HL-60 (cell line): ENCODE data around the gene RER1.

ENCODE experiments used
- DNase-seq, 2 experiments: peaks; one replicate each; pipeline ENCODE4 v3.0.0-alpha.2; 2010 to 2020; ENCODE audit warnings: low read depth in 1 of 2, low spot score in 1 of 2
- H3K27ac ChIP-seq: fragments of 250-450 bp; sonication (Bioruptor Pico); replicated peaks from 2 replicates; pipeline ENCODE4 v1.5.1; 2020; ENCODE audit warnings: mild to moderate bottlenecking, moderate library complexity
- H3K27me3 ChIP-seq: fragments of 250-450 bp; sonication (Bioruptor Pico); 2 replicates; pipeline ENCODE4 v1.5.1; 2021; ENCODE audit warnings: mild to moderate bottlenecking, moderate library complexity; ENCODE audit not compliant: insufficient read depth, poor library complexity, severe bottlenecking
- H3K4me3 ChIP-seq: replicated peaks from 2 replicates; pipeline ENCODE4 v1.5.1; 2011; ENCODE audit warnings: mild to moderate bottlenecking, control low read depth, low read length; ENCODE audit not compliant: insufficient read depth
- GABPA ChIP-seq: IDR thresholded peaks from 2 replicates; pipeline ENCODE4 v1.6.1; 2012; ENCODE audit warnings: low read depth
- POLR2AphosphoS5 ChIP-seq: IDR thresholded peaks from 2 replicates; pipeline ENCODE4 v1.6.1; 2012; ENCODE audit warnings: low read depth
- SPI1 ChIP-seq: IDR thresholded peaks from 2 replicates; pipeline ENCODE4 v1.6.1; 2012; ENCODE audit warnings: low read depth, mild to moderate bottlenecking, borderline replicate concordance
- TF ChIP-seq, protein P1 (sequence below): IDR thresholded peaks from 2 replicates; pipeline ENCODE4 v1.6.1; 2012; ENCODE audit warnings: low read depth; ENCODE audit not compliant: insufficient replicate concordance
- TF ChIP-seq, protein P2 (sequence below): IDR thresholded peaks from one replicate; pipeline ENCODE4 v1.5.1; 2011; ENCODE audit warnings: low read length, control low read depth, inconsistent platforms; ENCODE audit not compliant: insufficient read depth

Gene RER1

DNA sequence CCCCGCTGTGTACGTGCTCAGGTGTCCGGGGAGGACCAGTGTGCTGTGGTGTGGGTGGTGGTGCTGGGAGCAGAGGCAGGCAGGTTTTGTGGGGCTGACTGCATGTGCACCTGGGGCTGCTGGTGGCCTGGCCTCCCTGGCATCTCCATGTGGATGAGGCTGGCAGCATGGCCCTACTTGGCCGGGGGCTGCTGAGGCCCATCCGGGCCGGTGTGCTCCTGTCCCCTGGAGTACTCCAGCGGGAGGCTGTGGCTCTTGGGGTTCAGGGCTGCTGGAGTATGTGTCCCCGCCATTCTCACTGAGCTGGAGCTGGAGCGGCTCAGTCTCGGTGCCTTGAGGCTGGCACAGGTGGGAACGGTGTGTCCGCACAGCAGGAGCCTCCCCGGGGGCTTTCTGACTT, 41.6 kb downstream of the RER1 start:
- Histone ChIP-seq H3K27ac (no peak overlapping the region), H3K4me3 (no peak overlapping the region), H3K27me3 (peaks cover 7% of the 10 kb centered on the region)
- no peak for TF ChIP-seq SPI1
- no peak for TF ChIP-seq POLR2AphosphoS5
- TF ChIP-seq, protein P1, sequence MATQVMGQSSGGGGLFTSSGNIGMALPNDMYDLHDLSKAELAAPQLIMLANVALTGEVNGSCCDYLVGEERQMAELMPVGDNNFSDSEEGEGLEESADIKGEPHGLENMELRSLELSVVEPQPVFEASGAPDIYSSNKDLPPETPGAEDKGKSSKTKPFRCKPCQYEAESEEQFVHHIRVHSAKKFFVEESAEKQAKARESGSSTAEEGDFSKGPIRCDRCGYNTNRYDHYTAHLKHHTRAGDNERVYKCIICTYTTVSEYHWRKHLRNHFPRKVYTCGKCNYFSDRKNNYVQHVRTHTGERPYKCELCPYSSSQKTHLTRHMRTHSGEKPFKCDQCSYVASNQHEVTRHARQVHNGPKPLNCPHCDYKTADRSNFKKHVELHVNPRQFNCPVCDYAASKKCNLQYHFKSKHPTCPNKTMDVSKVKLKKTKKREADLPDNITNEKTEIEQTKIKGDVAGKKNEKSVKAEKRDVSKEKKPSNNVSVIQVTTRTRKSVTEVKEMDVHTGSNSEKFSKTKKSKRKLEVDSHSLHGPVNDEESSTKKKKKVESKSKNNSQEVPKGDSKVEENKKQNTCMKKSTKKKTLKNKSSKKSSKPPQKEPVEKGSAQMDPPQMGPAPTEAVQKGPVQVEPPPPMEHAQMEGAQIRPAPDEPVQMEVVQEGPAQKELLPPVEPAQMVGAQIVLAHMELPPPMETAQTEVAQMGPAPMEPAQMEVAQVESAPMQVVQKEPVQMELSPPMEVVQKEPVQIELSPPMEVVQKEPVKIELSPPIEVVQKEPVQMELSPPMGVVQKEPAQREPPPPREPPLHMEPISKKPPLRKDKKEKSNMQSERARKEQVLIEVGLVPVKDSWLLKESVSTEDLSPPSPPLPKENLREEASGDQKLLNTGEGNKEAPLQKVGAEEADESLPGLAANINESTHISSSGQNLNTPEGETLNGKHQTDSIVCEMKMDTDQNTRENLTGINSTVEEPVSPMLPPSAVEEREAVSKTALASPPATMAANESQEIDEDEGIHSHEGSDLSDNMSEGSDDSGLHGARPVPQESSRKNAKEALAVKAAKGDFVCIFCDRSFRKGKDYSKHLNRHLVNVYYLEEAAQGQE = no peak
- TF ChIP-seq, protein P2, sequence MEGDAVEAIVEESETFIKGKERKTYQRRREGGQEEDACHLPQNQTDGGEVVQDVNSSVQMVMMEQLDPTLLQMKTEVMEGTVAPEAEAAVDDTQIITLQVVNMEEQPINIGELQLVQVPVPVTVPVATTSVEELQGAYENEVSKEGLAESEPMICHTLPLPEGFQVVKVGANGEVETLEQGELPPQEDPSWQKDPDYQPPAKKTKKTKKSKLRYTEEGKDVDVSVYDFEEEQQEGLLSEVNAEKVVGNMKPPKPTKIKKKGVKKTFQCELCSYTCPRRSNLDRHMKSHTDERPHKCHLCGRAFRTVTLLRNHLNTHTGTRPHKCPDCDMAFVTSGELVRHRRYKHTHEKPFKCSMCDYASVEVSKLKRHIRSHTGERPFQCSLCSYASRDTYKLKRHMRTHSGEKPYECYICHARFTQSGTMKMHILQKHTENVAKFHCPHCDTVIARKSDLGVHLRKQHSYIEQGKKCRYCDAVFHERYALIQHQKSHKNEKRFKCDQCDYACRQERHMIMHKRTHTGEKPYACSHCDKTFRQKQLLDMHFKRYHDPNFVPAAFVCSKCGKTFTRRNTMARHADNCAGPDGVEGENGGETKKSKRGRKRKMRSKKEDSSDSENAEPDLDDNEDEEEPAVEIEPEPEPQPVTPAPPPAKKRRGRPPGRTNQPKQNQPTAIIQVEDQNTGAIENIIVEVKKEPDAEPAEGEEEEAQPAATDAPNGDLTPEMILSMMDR = no peak
- TF ChIP-seq GABPA = no peak
- no peak for DNase-seq

DNA sequence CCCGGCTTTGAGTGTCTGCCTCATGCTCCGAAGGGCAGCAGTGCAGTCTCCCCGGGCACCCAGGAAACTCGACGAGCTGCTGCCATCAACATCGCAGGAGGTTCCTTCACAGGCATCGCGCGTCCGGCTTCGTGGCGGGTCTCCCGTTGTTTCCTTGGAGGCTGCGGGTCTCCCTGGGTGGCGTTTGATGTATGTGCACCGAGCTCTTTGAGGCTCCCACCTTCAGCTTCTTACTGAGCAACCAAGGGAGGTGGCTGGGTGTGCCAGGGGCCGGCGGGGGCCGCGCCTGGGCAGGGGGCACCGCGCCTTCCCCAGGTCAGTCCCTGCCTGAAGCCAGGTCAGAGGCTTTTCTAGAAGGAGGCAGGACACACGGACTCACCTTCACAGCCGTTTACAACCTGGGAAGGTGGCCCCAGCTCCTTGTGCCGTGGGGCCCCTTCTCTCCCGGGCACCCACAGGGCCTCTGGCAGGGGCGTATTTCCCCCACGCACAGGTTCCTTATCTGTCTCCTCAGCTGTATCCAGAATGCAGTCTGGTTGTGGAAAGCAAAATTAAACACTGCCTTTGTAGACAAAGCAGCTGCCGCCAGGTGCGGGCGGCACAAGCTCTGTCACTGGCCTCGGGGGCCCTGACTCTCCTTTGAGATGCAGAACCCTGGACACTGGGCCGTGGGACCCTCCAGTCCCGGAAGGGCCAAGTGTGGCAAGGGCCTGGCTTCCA, 42.5 kb downstream of the RER1 start:
- peaks cover 7% of the 10 kb centered on the region for H3K27me3 ChIP-seq
- no peak for DNase-seq
- no peak overlapping the region for H3K27ac ChIP-seq
- TF ChIP-seq, protein P1 = no peak
- TF ChIP-seq, protein P2 = no peak
- no peak for TF ChIP-seq POLR2AphosphoS5
- no peak for TF ChIP-seq GABPA
- no peak for TF ChIP-seq SPI1
- no peak overlapping the region for H3K4me3 ChIP-seq

DNA sequence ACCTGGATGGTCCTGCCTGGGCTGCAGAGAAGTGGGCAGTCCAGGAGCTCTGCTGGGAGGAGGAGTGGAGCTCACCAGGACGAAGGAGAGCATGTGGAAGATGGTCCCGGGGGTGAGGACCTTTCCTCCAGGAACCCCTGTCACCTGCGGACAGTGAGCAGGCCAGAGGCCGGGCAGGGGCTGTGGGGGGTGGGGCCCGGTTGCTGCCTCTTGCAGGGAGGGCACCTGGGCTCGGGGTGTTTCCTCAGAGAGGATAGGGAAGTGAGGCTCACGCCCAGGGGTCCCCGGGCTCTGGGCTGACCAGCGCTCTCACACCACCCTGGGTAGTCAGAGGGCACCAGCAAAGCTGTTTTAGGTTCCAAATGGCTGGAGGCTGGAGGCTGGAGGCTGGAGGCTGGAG, 43.5 kb downstream of the RER1 start:
- no peak overlapping the region for H3K4me3 ChIP-seq
- no peak overlapping the region for H3K27ac ChIP-seq
- DNase-seq = no peak
- H3K27me3 ChIP-seq = peaks cover 7% of the 10 kb centered on the region
- TF ChIP-seq, protein P2 = no peak
- TF ChIP-seq POLR2AphosphoS5 (no peak), SPI1 (no peak), GABPA (no peak)
- TF ChIP-seq, protein P1 = no peak
